Small intestine (tissue), 7 donors: Measurements from ENCODE around the gene MSLN. TPM values are rescaled to one million over a fixed set of nuclear protein-coding genes. Genes with fewer than 3 reads are reported as not detected.

Source experiments
- DNase-seq, 2 donors: peaks; one replicate each; pipeline versions ENCODE4 v3.0.0 to v3.0.0-alpha.2; 2013
- FAIRE-seq: peaks from 2 replicates; lab custom pipeline; 2012; peaks lifted over from hg19 to GRCh38; lab: Jason Lieb, UNC
- H3K27ac ChIP-seq, 3 donors: one replicate each; pipeline ENCODE4 v1.5.1; 2013; ENCODE audit warnings: low read length in 2 of 3, mild to moderate bottlenecking in 2 of 3, control low read depth in 1 of 3, inconsistent platforms in 1 of 3, low read depth in 1 of 3, moderate library complexity in 1 of 3
- H3K27me3 ChIP-seq, 3 donors: one replicate each; pipeline ENCODE4 v1.6.1; 2013; ENCODE audit warnings: low read length in 3 of 3, inconsistent platforms in 1 of 3; ENCODE audit not compliant: control insufficient read depth in 3 of 3, insufficient read depth in 3 of 3
- H3K36me3 ChIP-seq, 3 donors: one replicate each; pipeline ENCODE4 v1.6.1; 2013; ENCODE audit warnings: low read length in 3 of 3, inconsistent platforms in 1 of 3, low read depth in 1 of 3, mild to moderate bottlenecking in 1 of 3, moderate library complexity in 1 of 3; ENCODE audit not compliant: control insufficient read depth in 3 of 3, insufficient read depth in 2 of 3
- H3K4me1 ChIP-seq, 3 donors: one replicate each; pipeline ENCODE4 v1.6.1; 2013; ENCODE audit warnings: low read length in 2 of 3, inconsistent platforms in 1 of 3, low read depth in 1 of 3, mild to moderate bottlenecking in 1 of 3, moderate library complexity in 1 of 3; ENCODE audit not compliant: control insufficient read depth in 3 of 3, insufficient read depth in 2 of 3
- H3K4me3 ChIP-seq, 3 donors: one replicate each; pipeline ENCODE4 v1.5.1; 2013; ENCODE audit warnings: low read length in 3 of 3, control low read depth in 1 of 3, inconsistent platforms in 1 of 3, low read depth in 1 of 3, mild to moderate bottlenecking in 1 of 3, moderate library complexity in 1 of 3
- H3K9me3 ChIP-seq, 2 donors: one replicate each; pipeline ENCODE4 v1.6.1; 2013; ENCODE audit warnings: low read depth in 1 of 2, low read length in 1 of 2; ENCODE audit not compliant: control insufficient read depth in 2 of 2, insufficient read depth in 1 of 2
- WGBS, 3 donors: extraction: QIAGEN DNeasy Blood & Tissue Kit; methylation state at CpG; one replicate each; pipeline ENCODE4 v1.1.7; 2013; 5-methylcytosine and 5-hydroxymethylcytosine counted together
- polyA plus RNA-seq, 4 donors: library from polyadenylated mRNA; stranded (reverse) in 3 of 4; unstranded in 1 of 4; fragments of 200-250 nt in 3 of 4; fragments of 120-200 nt in 1 of 4; gene quantifications; one replicate each; pipeline versions ENCODE4 v1.2.1 to v1.2.3, GENCODE V29; 2013
- donor health status: healthy with polysubstance abuse.
- donor health status: control.
- donor health status: control.
- donor health status: Bipolar disorder and iron deficiency.
- donor health status: healthy.

MSLN gene
- polyA plus RNA-seq, 4 donors, result 1.3 to 29.7 (median 4.5) TPM

GRCh38 chr16:789191-789850, 28.8 kb downstream of the MSLN start:
- DNase-seq, result no peak

GRCh38 chr16:790086-790485, 29.6 kb downstream of the MSLN start:
- no peak overlapping the region for H3K4me3 ChIP-seq
- 94 to 96% (median 95%) methylated on average over 17 of the region's 17 CpGs for WGBS, 3 donors
- no peaks in the 10 kb centered on the region for H3K9me3 ChIP-seq
- no peaks in the 10 kb centered on the region for H3K27me3 ChIP-seq
- no peak overlapping the region for H3K27ac ChIP-seq
- H3K4me1 ChIP-seq, result peaks cover 0 to 13% (median 0%) of the 10 kb centered on the region in 3 donors
- H3K36me3 ChIP-seq, result peaks cover 0 to 72% (median 0%) of the 10 kb centered on the region in 3 donors
- FAIRE-seq (no peak), DNase-seq (no peak)

More at GRCh38 chr16:789191-789850, 28.8 kb downstream of the MSLN start:
- Histone ChIP-seq H3K9me3 (no peaks in the 10 kb centered on the region), H3K27ac (no peak overlapping the region), H3K4me3 (peak overlapping the region; percentile 51 to 63 (median 55)), H3K4me1 (peaks cover 0 to 13% (median 0%) of the 10 kb centered on the region in 3 donors), H3K27me3 (no peaks in the 10 kb centered on the region), H3K36me3 (peaks cover 0 to 76% (median 0%) of the 10 kb centered on the region in 3 donors)
- WGBS, 3 donors, result 73 to 77% (median 77%) methylated on average over 30 to 33 of the region's 33 CpGs
- FAIRE-seq, result no peak

- DNase-seq, result no peak
- no peak overlapping the region for H3K27ac ChIP-seq
- no peaks in the 10 kb centered on the region for H3K9me3 ChIP-seq
- 95 to 98% (median 96%) methylated on average over 23 of the region's 23 CpGs for WGBS, 3 donors
- no peak for FAIRE-seq
- no peak overlapping the region for H3K4me3 ChIP-seq
- peaks cover 0 to 13% (median 0%) of the 10 kb centered on the region in 3 donors for H3K4me1 ChIP-seq
- H3K36me3 ChIP-seq, result peaks cover 0 to 63% (median 0%) of the 10 kb centered on the region in 3 donors
- no peaks in the 10 kb centered on the region for H3K27me3 ChIP-seq
Measured at GRCh38 chr16:791131-791530, 30.6 kb downstream of the MSLN start.

- H3K27me3 ChIP-seq, result no peaks in the 10 kb centered on the region
- H3K4me1 ChIP-seq, result peaks cover 0 to 8% (median 0%) of the 10 kb centered on the region in 3 donors
- no peak overlapping the region for H3K4me3 ChIP-seq
- 91 to 93% (median 92%) methylated on average over 36 to 46 of the region's 46 CpGs for WGBS, 3 donors
- DNase-seq (no peak), FAIRE-seq (no peak)
- no peak overlapping the region for H3K27ac ChIP-seq
- H3K9me3 ChIP-seq, result no peaks in the 10 kb centered on the region
- peaks cover 0 to 61% (median 0%) of the 10 kb centered on the region in 3 donors for H3K36me3 ChIP-seq
Measured at GRCh38 chr16:792221-792995, 31.9 kb downstream of the MSLN start.

- DNase-seq, result no peak
- Histone ChIP-seq H3K27me3 (no peaks in the 10 kb centered on the region), H3K36me3 (peaks cover 0 to 66% (median 0%) of the 10 kb centered on the region in 3 donors), H3K4me1 (peaks cover 0 to 8% (median 0%) of the 10 kb centered on the region in 3 donors), H3K4me3 (no peak overlapping the region), H3K9me3 (peaks cover 0 to 4% of the 10 kb centered on the region in 2 donors), H3K27ac (no peak overlapping the region)
- WGBS, 3 donors, result 80 to 92% (median 89%) methylated on average over 8 of the region's 8 CpGs
- no peak for FAIRE-seq
Measured at GRCh38 chr16:793414-793813, 32.9 kb downstream of the MSLN start.

- Histone ChIP-seq H3K27ac (no peak overlapping the region), H3K9me3 (peaks cover 0 to 4% of the 10 kb centered on the region in 2 donors), H3K36me3 (peaks cover 0 to 66% (median 0%) of the 10 kb centered on the region in 3 donors), H3K4me1 (peaks cover 0 to 4% (median 0%) of the 10 kb centered on the region in 3 donors), H3K27me3 (peaks cover 0 to 6% (median under 1%) of the 10 kb centered on the region in 3 donors), H3K4me3 (no peak overlapping the region)
- 89 to 91% (median 91%) methylated on average over 30 to 40 of the region's 40 CpGs for WGBS, 3 donors
- DNase-seq (no peak), FAIRE-seq (no peak)
Measured at GRCh38 chr16:794091-794822, 33.7 kb downstream of the MSLN start.

- peaks cover 0 to 4% of the 10 kb centered on the region in 2 donors for H3K9me3 ChIP-seq
- FAIRE-seq (no peak), DNase-seq (no peak)
- peaks cover 0 to 10% (median 8%) of the 10 kb centered on the region in 3 donors for H3K27me3 ChIP-seq
- no peaks in the 10 kb centered on the region for H3K4me1 ChIP-seq
- no peak overlapping the region for H3K4me3 ChIP-seq
- no peak overlapping the region for H3K27ac ChIP-seq
- H3K36me3 ChIP-seq, result peaks cover 0 to 60% (median 0%) of the 10 kb centered on the region in 3 donors
- WGBS, 3 donors, result 80 to 87% (median 85%) methylated on average over 29 to 31 of the region's 31 CpGs
Measured at GRCh38 chr16:794853-795466, 34.4 kb downstream of the MSLN start.
